Parathyroid adenoma (tissue), 2 donors: ENCODE results near the gene DGKI.

Experiments used
- H2AFZ ChIP-seq: fragments of 300-600 bp; sonication (generic); one replicate; pipeline ENCODE4 v1.7.0; 2017; ENCODE audit warnings: antibody characterized with exemption, mild to moderate bottlenecking
- H3K27ac ChIP-seq: fragments of 300-600 bp; sonication (generic); one replicate; pipeline ENCODE4 v1.7.0; 2017
- H3K27me3 ChIP-seq: fragments of 300-600 bp; sonication (generic); one replicate; pipeline ENCODE4 v1.7.0; 2017; ENCODE audit warnings: low read length; ENCODE audit not compliant: control insufficient read depth, insufficient read depth
- H3K36me3 ChIP-seq: fragments of 300-600 bp; sonication (generic); one replicate; pipeline ENCODE4 v1.7.0; 2017; ENCODE audit warnings: low read length; ENCODE audit not compliant: control insufficient read depth, insufficient read depth
- H3K4me1 ChIP-seq: fragments of 300-600 bp; sonication (generic); one replicate; pipeline ENCODE4 v1.7.0; 2017; ENCODE audit warnings: control low read depth
- H3K4me2 ChIP-seq: fragments of 300-600 bp; sonication (generic); one replicate; pipeline ENCODE4 v1.7.0; 2017; ENCODE audit warnings: low read length
- H3K4me3 ChIP-seq: fragments of 300-600 bp; sonication (generic); one replicate; pipeline ENCODE4 v1.7.0; 2017; ENCODE audit warnings: low read depth, low read length
- H3K79me2 ChIP-seq: fragments of 300-600 bp; sonication (generic); one replicate; pipeline ENCODE4 v1.7.0; 2017; ENCODE audit warnings: control low read depth
- H3K9ac ChIP-seq: fragments of 300-600 bp; sonication (generic); one replicate; pipeline ENCODE4 v1.7.0; 2017; ENCODE audit warnings: mild to moderate bottlenecking
- H3K9me3 ChIP-seq: fragments of 300-600 bp; sonication (generic); one replicate; pipeline ENCODE4 v1.7.0; 2017; ENCODE audit warnings: low read length; ENCODE audit not compliant: control insufficient read depth
- TF ChIP-seq, protein P1 (sequence below): fragments of 300-600 bp; sonication (generic); IDR thresholded peaks from one replicate; pipeline ENCODE4 v1.7.0; 2017; ENCODE audit warnings: antibody characterized with exemption, mild to moderate bottlenecking
- donor health status: primary hyperparathyroidism.

Gene DGKI

DNA sequence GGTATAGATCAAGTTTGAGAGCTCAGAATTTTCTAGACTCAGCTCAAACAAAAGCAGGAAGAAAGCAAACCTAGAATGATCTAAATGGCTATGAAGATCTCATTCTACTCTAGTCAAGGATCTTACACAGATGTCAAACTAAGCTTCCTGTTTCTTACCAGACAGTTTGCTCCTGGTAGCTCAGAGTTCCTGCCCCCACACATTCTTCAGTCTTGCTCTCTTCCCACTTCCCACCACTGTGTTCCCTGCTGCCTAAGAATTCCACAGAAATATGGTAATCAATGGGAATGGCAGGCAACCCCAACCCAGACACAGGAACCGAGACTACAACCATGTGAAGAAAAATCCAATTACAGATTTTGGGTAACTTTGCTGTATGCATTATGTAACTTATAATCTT, 369.8 kb downstream of the DGKI start:
- H3K9ac ChIP-seq: no peak overlapping the region
- TF ChIP-seq, protein P1, sequence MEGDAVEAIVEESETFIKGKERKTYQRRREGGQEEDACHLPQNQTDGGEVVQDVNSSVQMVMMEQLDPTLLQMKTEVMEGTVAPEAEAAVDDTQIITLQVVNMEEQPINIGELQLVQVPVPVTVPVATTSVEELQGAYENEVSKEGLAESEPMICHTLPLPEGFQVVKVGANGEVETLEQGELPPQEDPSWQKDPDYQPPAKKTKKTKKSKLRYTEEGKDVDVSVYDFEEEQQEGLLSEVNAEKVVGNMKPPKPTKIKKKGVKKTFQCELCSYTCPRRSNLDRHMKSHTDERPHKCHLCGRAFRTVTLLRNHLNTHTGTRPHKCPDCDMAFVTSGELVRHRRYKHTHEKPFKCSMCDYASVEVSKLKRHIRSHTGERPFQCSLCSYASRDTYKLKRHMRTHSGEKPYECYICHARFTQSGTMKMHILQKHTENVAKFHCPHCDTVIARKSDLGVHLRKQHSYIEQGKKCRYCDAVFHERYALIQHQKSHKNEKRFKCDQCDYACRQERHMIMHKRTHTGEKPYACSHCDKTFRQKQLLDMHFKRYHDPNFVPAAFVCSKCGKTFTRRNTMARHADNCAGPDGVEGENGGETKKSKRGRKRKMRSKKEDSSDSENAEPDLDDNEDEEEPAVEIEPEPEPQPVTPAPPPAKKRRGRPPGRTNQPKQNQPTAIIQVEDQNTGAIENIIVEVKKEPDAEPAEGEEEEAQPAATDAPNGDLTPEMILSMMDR: no peak
- no peaks in the 10 kb centered on the region for H3K36me3 ChIP-seq
- no peaks in the 10 kb centered on the region for H3K79me2 ChIP-seq
- H3K4me2 ChIP-seq: no peak overlapping the region
- no peaks in the 10 kb centered on the region for H3K9me3 ChIP-seq
- no peaks in the 10 kb centered on the region for H3K27me3 ChIP-seq
- H3K27ac ChIP-seq: no peak overlapping the region
- H3K4me1 ChIP-seq: no peaks in the 10 kb centered on the region
- H3K4me3 ChIP-seq: no peak overlapping the region
- no peak overlapping the region for H2AFZ ChIP-seq

DNA sequence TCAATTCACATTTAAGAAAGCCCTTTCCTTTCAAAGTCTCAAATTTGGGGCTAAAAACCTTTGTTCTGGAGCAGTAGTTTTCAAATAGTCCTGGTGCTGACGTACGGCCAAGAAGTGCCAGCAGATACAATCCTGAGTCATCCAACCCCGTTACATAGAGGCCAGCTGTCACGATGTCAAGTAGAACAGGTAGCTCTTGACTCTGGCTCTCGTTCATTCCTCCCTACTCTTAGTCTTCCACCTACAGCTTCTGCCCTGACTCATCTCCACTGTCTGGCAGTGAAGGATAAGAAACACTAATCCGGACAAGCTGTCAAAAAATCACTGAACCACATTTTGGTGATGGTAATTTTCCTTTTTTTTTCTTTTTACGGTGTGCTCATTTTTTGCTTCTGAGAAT, 370.8 kb downstream of the DGKI start:
- no peaks in the 10 kb centered on the region for H3K27me3 ChIP-seq
- no peaks in the 10 kb centered on the region for H3K9me3 ChIP-seq
- H3K4me2 ChIP-seq: no peak overlapping the region
- no peak overlapping the region for H3K9ac ChIP-seq
- H3K79me2 ChIP-seq: no peaks in the 10 kb centered on the region
- no peak overlapping the region for H3K27ac ChIP-seq
- TF ChIP-seq, protein P1: no peak
- no peaks in the 10 kb centered on the region for H3K36me3 ChIP-seq
- H3K4me1 ChIP-seq: no peaks in the 10 kb centered on the region
- H3K4me3 ChIP-seq: no peak overlapping the region
- H2AFZ ChIP-seq: no peak overlapping the region

DNA sequence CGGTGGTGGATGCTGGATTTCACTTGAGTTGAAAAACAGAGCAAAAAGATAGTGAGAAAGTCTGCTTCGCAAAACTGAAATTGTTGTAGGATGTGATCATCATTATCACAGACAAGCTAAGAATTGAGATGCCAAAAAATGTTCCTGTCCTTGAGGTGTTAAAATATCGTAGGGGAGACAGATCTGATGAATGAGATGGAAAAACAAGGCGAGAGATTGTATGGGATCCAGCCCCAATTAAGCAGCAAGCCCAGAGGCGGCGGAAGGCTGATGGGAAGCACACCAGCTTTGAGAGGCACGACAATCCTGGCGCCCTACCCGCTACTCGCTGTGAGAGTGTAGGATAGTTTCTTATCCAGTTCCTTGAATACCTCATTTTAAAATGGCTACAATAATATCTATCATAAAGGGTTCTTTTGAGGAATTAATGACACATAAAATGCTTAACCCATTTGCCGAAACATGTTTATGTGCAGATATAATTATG, 372.2 kb downstream of the DGKI start:
- H3K79me2 ChIP-seq: no peaks in the 10 kb centered on the region
- TF ChIP-seq, protein P1: no peak

DNA sequence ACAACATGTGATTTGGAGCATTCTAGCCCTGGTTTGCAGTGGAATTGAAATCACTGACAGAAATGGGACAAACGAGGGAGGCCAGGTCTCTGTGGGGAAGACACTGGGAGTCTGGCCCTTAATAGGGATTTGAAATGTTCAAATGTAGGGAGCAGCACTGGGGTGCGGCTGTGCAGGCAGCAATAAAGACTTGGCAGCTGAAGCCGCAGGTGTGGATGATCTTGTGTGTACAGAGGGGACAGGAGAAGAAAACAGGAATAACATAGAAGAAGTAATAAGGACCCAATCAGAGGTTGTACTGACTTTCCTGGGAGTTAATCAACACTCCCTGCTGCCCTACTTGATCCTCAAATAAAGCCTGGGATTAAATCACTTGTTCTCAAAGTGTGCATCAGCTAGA, 375.6 kb downstream of the DGKI start:
- no peak overlapping the region for H3K4me3 ChIP-seq
- H2AFZ ChIP-seq: no peak overlapping the region
- no peaks in the 10 kb centered on the region for H3K9me3 ChIP-seq
- no peaks in the 10 kb centered on the region for H3K27me3 ChIP-seq
- no peaks in the 10 kb centered on the region for H3K79me2 ChIP-seq
- H3K27ac ChIP-seq: no peak overlapping the region
- TF ChIP-seq, protein P1: no peak
- H3K4me1 ChIP-seq: no peaks in the 10 kb centered on the region
- no peak overlapping the region for H3K9ac ChIP-seq
- H3K36me3 ChIP-seq: no peaks in the 10 kb centered on the region
- no peak overlapping the region for H3K4me2 ChIP-seq

More for the DNA sequence above, 372.2 kb downstream of the DGKI start:
- Histone ChIP-seq H3K9ac (no peak overlapping the region), H3K27me3 (no peaks in the 10 kb centered on the region), H3K9me3 (no peaks in the 10 kb centered on the region), H2AFZ (no peak overlapping the region), H3K4me2 (no peak overlapping the region), H3K4me1 (no peaks in the 10 kb centered on the region), H3K36me3 (no peaks in the 10 kb centered on the region), H3K4me3 (no peak overlapping the region), H3K27ac (no peak overlapping the region)

DNA sequence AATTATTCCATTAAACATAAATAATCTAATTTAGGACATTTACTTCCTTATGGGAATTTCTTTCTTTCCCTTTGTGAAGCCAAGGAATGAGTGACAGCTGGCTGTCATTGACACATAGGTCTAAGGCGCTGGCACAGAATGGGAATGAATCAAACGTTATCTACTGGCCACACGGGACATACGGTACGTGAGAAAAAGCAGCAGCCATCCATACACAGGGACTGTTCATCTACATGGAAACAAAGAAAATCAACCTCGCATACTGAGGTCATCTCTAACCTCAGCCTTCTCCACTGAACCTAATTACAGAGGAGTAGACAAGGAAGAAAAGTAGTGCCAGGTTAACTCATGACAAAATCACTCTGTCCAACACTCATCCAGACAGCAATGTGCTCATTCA, 376.9 kb downstream of the DGKI start:
- H3K36me3 ChIP-seq: no peaks in the 10 kb centered on the region
- no peaks in the 10 kb centered on the region for H3K27me3 ChIP-seq
- no peak overlapping the region for H3K9ac ChIP-seq
- TF ChIP-seq, protein P1: no peak
- no peak overlapping the region for H3K4me3 ChIP-seq
- H3K79me2 ChIP-seq: no peaks in the 10 kb centered on the region
- H3K4me1 ChIP-seq: no peaks in the 10 kb centered on the region
- H2AFZ ChIP-seq: no peak overlapping the region
- H3K4me2 ChIP-seq: no peak overlapping the region
- no peak overlapping the region for H3K27ac ChIP-seq
- H3K9me3 ChIP-seq: no peaks in the 10 kb centered on the region
